CD4-positive, alpha-beta T cell treated with Interleukin-2 at 100 ng/mL for 4 hours (primary cell): ENCODE data around the gene CCDC157.
A peak's percentile ranks its signal among the peaks of the same experiment; 100 is the strongest.

Experiments
- DNase-seq: peaks from one replicate; pipeline ENCODE4 v3.0.0-alpha.2; 2020; ENCODE audit warnings: low spot score

The CCDC157 gene

DNA sequence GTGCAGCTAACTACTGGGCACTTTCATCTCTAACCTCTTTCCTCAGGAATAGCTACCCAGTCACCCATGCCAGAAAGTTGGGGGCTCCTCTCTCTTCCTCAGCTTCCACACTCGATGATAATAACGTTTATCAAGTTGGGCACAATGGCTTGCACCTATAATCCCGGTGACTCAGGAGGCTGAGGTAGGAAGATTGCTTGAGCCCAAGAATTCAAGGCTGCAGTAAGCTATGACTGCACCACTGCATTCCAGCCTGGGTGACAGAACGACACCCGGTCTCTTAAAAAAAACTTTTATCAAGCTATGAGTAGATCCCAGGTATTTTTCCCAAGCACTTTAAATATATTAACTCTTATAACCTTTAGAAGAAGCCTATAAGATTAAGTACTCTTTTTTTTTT, 2.2 kb upstream of the CCDC157 start:
- DNase-seq, result no peak

GRCh38 chr22:30357236-30357570, 396 bp downstream of the CCDC157 start:
- no peak for DNase-seq

DNA sequence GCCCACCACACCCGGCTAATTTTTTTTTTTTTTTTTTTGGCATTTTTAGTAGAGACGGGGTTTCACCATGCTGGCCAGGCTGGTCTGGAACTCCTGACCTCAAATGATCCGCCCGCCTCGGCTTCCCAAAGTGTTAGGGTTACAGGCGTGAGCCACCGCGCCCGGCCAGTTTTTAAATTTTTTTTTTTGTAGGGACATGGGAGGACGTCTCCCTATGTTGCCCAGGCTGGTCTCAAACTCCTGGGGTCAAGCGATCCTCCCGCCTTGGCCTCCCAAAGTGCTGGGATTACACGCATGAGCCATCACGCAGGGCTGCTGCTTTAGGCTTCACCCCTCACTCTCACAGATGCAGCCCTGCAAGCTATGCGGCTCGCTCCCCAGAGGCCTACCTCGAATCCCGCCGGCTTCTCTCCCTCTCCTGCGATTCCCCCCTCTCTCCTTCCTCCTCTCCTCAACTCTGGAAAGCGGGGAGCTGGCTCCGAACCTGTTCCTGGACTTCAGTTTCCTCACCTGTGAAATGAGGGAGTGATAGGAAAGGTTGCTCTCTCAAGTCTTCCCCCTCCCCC, 926 bp downstream of the CCDC157 start:
- no peak for DNase-seq

GRCh38 chr22:30358541-30358940, 1.7 kb downstream of the CCDC157 start:
- no peak for DNase-seq

- DNase-seq, result no peak
Observed at GRCh38 chr22:30361916-30362650, 5.3 kb downstream of the CCDC157 start.

DNA sequence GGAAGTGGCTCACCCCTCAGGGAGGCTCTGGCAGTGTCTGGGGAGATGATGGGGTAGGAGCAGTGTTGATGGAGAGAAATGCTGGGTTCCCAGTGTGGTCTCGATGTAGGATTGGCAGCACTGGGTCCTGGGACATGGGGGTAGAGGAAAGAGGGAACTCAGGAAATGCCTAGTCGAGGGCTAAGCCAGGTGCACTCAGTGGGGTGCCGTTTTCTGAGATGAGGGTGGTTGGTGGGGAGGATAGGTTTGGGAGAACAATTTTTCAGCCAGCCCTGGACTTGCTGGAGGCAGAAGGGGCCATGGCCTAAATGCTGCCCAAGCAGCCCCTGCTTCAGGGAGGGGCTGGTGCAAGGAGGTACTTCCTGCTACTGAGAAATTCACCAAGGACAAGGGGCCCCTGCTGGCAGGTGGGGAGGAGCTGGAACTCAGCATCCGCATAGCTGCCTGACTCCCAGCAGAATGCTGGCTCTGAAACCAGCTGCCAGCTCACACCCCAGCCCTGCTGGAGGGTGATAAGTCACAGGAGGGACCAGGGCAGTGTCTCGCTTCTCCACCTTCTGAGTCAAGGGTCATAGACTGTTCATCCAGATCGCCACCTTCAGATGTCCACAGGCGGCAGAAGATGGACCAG, 6.0 kb downstream of the CCDC157 start:
- no peak for DNase-seq

- no peak for DNase-seq
Observed at GRCh38 chr22:30365891-30366290, 9.1 kb downstream of the CCDC157 start.

- DNase-seq, result no peak
Observed at GRCh38 chr22:30368420-30368819, 11.6 kb downstream of the CCDC157 start.

GRCh38 chr22:30370641-30371230, 13.9 kb downstream of the CCDC157 start:
- DNase-seq, result no peak

- no peak for DNase-seq
Observed at GRCh38 chr22:30371321-30371720, 14.5 kb downstream of the CCDC157 start.

DNA sequence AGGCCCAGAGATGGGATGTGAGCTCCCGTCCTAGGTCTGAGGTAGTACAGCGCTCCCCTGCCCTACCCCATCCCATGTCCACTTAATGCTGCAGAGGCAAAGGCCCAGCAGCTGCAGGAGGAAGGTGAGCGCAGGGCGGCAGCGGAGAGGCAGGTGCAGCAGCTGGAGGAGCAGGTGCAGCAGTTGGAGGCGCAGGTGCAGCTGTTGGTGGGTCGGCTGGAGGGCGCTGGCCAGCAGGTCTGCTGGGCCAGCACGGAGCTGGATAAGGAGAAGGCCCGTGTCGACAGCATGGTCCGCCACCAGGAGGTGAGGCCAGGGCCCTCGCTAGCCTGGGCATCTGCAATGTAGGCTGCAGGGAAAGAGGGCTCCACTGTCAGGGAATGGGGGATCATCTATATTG, 15.2 kb downstream of the CCDC157 start:
- no peak for DNase-seq

DNA sequence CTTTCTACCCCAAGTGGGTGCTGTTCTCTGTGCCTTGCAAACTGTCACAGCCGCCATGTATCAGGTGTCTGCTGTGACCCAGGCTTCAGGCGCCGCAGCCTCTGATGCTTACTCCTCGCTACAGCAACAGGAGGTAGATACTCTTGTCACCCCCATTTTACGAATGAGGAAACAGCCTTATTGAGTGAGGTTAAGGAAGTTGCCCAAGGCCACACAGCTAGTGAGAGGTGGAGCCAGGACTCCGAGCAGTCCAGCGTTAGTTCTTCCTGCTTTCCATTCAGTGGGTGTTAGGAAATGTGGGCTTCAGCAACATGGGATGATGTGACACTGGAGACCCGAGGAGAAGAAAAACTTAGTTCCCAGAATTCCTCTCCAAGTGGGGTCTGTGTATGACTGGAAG, 16.1 kb downstream of the CCDC157 start:
- DNase-seq, result no peak

DNA sequence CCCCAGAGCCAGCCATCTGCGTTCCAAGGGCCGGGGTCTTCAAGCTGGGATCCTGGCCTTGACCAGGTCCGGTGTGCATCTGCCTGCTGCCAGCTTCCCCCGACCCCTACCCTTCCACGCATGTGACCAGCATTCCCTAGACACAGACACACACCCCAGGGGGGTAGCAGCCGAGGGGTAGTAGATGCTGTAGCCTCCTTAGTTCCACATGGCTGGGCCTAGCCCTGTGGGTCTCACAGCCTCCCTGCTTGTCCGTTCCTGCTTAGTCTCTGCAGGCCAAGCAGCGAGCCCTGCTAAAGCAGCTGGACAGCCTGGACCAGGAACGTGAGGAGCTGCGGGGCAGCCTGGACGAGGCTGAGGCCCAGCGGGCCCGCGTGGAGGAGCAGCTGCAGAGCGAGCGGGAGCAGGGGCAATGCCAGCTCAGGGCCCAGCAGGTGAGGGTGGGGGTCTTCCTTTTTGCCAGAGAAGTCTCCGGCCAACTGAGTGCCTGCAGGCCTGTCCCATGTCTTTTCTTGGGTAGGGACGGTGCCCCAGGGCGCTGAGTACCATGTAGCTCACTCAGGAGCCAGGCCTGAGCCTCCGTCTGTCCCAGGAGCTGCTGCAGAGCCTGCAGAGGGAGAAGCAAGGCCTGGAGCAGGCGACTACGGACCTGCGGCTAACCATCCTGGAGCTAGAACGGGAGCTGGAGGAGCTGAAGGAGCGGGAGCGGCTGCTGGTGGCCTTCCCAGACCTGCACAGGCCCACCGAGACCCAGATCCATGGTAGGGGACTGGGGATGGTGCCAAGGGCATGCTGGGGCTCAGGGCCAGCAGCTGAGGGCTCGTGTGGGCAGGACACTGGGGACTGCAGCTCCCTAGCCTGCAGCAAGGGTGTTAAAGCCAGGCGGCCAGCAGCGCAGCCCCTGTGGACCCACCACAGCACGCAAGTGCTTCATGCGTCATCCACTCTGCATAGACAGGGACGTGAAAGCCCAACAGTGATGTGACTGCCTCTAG, 16.8 kb downstream of the CCDC157 start:
- DNase-seq, result no peak

DNA sequence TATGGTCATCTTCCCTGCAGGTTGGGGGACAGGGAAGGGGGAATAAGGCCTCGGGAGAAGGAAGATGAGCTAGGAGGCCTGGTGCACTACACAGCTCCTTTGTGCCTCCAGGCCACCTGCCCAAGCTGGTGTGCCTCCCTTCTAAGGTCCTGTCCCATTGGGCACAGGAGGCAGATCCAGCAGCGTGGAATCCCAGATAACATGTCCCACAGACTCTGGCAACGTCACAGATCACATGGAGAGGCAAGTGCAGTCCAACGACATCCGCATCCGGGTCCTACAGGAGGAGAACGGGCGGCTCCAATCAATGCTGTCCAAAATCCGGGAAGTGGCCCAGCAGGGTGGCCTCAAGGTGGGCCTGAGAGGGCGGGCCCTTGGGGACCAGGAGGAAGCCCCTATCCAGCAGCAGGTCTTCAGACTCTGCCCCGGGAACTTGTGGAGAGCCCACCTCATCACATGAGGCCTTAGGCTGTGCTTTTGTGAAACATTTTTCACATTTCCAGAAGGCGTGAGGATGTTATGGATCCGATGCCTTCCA, 18.6 kb downstream of the CCDC157 start:
- DNase-seq, result no peak

- no peak for DNase-seq
Observed at GRCh38 chr22:30380011-30380410, 23.2 kb downstream of the CCDC157 start.

GRCh38 chr22:30381264-30381663, 24.5 kb downstream of the CCDC157 start:
- DNase-seq, result no peak

DNA sequence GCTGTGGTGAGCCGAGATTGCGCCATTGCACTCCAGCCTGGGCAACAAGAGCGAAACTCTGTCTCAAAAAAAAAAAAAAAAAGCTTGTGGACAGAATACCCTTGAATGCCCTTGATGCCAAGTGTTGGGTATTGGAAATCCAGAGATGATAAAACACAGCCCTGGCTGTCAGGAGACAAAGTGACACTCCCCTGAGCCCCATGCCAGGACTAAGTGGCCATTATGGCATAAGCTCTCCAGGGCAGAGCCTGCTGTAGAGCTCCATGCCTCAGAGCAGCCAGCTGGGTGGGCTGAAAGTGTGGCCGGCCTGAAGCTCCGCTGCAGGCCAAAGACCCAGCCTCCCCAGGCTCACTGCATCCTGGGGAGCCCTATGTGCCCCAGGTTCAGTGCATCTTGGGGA, 25.5 kb downstream of the CCDC157 start:
- no peak for DNase-seq

DNA sequence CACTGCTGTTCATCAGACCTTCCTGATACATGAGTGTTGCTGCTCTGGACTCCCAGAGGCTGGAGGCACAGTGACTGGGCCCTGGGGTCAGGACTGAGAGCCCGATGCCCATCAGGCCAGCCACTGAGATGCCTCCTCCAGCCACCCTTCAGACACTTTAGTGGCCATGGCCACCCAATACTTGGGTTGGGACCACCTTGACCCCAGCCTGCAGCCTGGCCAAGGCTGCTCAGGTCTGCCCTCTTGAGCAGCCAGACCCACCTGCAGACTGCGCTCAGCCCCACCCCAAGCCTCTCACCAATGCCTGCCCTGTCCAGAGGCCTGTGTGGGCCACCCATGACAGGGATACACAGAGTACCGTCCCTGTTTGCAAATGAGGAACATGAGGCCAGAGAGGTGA, 26.3 kb downstream of the CCDC157 start:
- DNase-seq, result no peak

DNA sequence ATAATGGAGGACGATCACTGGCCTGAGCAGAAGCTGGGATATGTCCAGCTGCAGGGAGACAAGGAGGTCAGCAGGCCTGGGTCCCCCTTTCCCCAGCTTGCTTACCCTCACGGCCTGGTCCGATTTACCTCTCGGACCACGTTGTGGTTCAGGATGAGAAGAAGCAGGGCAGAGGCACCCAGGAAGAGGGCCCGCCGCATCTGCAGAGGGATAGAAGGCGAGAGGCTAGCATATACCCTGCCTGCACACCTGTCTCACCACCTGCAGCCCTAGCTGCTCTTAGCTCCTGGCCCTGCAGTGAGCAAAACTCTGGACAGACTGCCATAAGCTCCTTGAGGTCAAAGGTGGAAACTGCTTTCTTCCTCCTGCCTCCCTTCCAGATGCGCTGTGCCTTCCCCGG, 29.1 kb downstream of the CCDC157 start:
- DNase-seq, result no peak

- no peak for DNase-seq
Observed at GRCh38 chr22:30386608-30386959, 29.8 kb downstream of the CCDC157 start.

DNA sequence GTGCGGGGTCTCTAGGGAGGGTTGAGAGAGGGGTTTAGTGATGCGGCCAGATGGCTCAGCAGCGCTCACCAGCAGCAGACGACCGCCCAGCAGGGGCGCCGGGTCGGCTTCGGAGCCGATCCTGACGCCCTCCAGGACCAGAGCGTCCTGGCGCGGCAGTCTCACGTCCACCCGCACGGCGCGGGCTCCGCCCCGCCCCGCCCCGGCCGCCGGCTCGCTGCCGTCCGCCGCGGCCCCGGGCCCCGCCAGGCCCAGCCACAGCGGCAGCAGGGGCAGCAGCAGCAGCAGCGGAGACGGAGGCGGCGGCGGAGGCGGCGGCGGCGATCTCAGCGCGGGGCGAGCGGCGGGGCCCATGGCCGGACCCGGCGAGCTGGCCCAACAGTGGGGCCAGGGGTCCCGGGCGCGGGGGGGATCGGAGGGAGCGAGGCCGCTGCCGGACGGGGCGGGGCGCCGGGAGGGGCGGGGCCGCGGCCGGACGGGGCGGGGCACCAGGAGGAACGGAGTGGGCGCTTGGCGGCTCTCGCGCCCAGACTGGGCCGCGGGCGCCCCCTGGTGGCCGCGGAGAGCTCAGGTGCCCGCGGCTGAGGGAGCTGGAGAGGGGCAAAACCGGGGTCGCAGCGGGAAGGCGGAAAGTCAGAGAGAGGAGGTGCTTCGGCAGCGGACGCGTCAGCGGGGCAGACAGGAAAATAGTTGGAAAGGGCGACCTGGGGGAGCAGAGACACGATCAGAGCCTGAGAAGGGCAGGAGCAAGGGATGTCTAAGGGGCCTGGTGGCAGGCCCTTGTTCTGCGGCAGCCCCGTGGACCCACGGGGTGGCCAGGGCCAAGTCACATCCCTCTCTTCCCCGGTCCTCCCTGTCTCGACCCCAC, 30.4 kb downstream of the CCDC157 start, which contains the start of gene RNF215:
Gene RNF215 (minus strand): TSS at position 452 of the 868 bp plus-strand sequence. CDS start 98 bp downstream, at position 354.
- peak; percentile 74 for DNase-seq
